ENCODE data around the gene SLC22A16. TPM values are rescaled to one million over a fixed set of nuclear protein-coding genes. Genes with fewer than 3 reads are reported as not detected.
"Not testable (repeated sequence)": the region's sequence is repeated elsewhere in the genome, so short reads cannot be mapped to it uniquely, and the experiment has no call there.

SLC22A16 gene
- total RNA-seq, 1 donor from 2014 or later = not detected

GRCh38 chr6:110511401-110511800 lies 35.0 kb upstream of the SLC22A16 start:
- no peak overlapping the region for H3K4me2 ChIP-seq (ENCODE audit: low read length)
- H3K9me3 ChIP-seq (ENCODE audit: insufficient read depth, low read depth, low read length) = no peaks in the 10 kb centered on the region
- H2AFZ ChIP-seq (ENCODE audit: low read depth, low read length) = no peak overlapping the region
- H3K79me2 ChIP-seq (ENCODE audit: insufficient read depth, low read length) = no peaks in the 10 kb centered on the region
- Mint-ChIP-seq H3K9me3 (ENCODE audit: unreplicated experiment) (peaks cover 5% of the 10 kb centered on the region), H3K4me3 (ENCODE audit: unreplicated experiment) (no peak overlapping the region), H3K27me3 (ENCODE audit: low read depth, unreplicated experiment) (peaks cover 3% of the 10 kb centered on the region), H3K4me1 (ENCODE audit: low read depth, unreplicated experiment) (peaks cover 7% of the 10 kb centered on the region), H3K27ac (ENCODE audit: unreplicated experiment) (no peak overlapping the region), H3K36me3 (ENCODE audit: low read depth, unreplicated experiment) (no peaks in the 10 kb centered on the region)
- H3K27ac ChIP-seq (ENCODE audit: low read depth, low read length) = no peak overlapping the region
- no peak for DNase-seq (ENCODE audit: low read depth)
- no peak for TF ChIP-seq CTCF (IDR thresholded peaks at IDR 0.05; ENCODE audit: insufficient read depth, low read depth, low read length)
- TF ChIP-seq EZH2 (IDR thresholded peaks at IDR 0.05; ENCODE audit: insufficient read depth, low read length) = no peak
- H3K36me3 ChIP-seq (ENCODE audit: insufficient read depth, low read length) = no peaks in the 10 kb centered on the region
- peaks cover 12% of the 10 kb centered on the region for H3K4me1 ChIP-seq (ENCODE audit: insufficient read depth, low read length)
- no peak overlapping the region for H3K4me3 ChIP-seq (ENCODE audit: insufficient read depth, low read depth, low read length)
- peaks cover 40% of the 10 kb centered on the region for H3K27me3 ChIP-seq (ENCODE audit: insufficient read depth, low read length)
- H3K9ac ChIP-seq (ENCODE audit: low read length) = no peak overlapping the region
- no peaks in the 10 kb centered on the region for H4K20me1 ChIP-seq (ENCODE audit: insufficient read depth, low read length)
- FAIRE-seq = no peak

- no peak overlapping the region for H2AFZ ChIP-seq (ENCODE audit: low read depth, low read length)
- FAIRE-seq (peak; percentile 78), DNase-seq (ENCODE audit: low read depth) (peak; percentile 94)
- H4K20me1 ChIP-seq (ENCODE audit: insufficient read depth, low read length) = no peaks in the 10 kb centered on the region
- no peaks in the 10 kb centered on the region for H3K36me3 ChIP-seq (ENCODE audit: insufficient read depth, low read length)
- H3K4me2 ChIP-seq (ENCODE audit: low read length) = peak overlapping the region; percentile 62
- peaks cover 3% of the 10 kb centered on the region for H3K27me3 Mint-ChIP-seq (ENCODE audit: low read depth, unreplicated experiment)
- H3K4me3 Mint-ChIP-seq (ENCODE audit: unreplicated experiment) = no peak overlapping the region
- H3K27ac Mint-ChIP-seq (ENCODE audit: unreplicated experiment) = no peak overlapping the region
- peaks cover 47% of the 10 kb centered on the region for H3K27me3 ChIP-seq (ENCODE audit: insufficient read depth, low read length)
- H3K79me2 ChIP-seq (ENCODE audit: insufficient read depth, low read length) = no peaks in the 10 kb centered on the region
- peaks cover 12% of the 10 kb centered on the region for H3K4me1 ChIP-seq (ENCODE audit: insufficient read depth, low read length)
- no peaks in the 10 kb centered on the region for H3K36me3 Mint-ChIP-seq (ENCODE audit: low read depth, unreplicated experiment)
- no peak overlapping the region for H3K9ac ChIP-seq (ENCODE audit: low read length)
- TF ChIP-seq EZH2 (IDR thresholded peaks at IDR 0.05; ENCODE audit: insufficient read depth, low read length) (no peak), CTCF (IDR thresholded peaks at IDR 0.05; ENCODE audit: insufficient read depth, low read depth, low read length) (no peak)
- no peak overlapping the region for H3K4me3 ChIP-seq (ENCODE audit: insufficient read depth, low read depth, low read length)
- no peak overlapping the region for H3K27ac ChIP-seq (ENCODE audit: low read depth, low read length)
- H3K4me1 Mint-ChIP-seq (ENCODE audit: low read depth, unreplicated experiment) = peaks cover 7% of the 10 kb centered on the region
- H3K9me3 Mint-ChIP-seq (ENCODE audit: unreplicated experiment) = peaks cover 9% of the 10 kb centered on the region
- H3K9me3 ChIP-seq (ENCODE audit: insufficient read depth, low read depth, low read length) = peaks cover 5% of the 10 kb centered on the region
These were observed 33.3 kb upstream of the SLC22A16 start for GRCh38 chr6:110509617-110510241.

GRCh38 chr6:110504891-110505290 lies 28.5 kb upstream of the SLC22A16 start:
- not testable (repeated sequence) for H3K4me1 ChIP-seq (ENCODE audit: insufficient read depth, low read length); H3K36me3 ChIP-seq (ENCODE audit: insufficient read depth, low read length); H3K79me2 ChIP-seq (ENCODE audit: insufficient read depth, low read length); H3K27me3 Mint-ChIP-seq (ENCODE audit: low read depth, unreplicated experiment); H3K4me2 ChIP-seq (ENCODE audit: low read length); DNase-seq (ENCODE audit: low read depth); H3K27ac Mint-ChIP-seq (ENCODE audit: unreplicated experiment); H3K36me3 Mint-ChIP-seq (ENCODE audit: low read depth, unreplicated experiment); H4K20me1 ChIP-seq (ENCODE audit: insufficient read depth, low read length); H2AFZ ChIP-seq (ENCODE audit: low read depth, low read length); H3K27ac ChIP-seq (ENCODE audit: low read depth, low read length); H3K9ac ChIP-seq (ENCODE audit: low read length); FAIRE-seq; H3K4me3 Mint-ChIP-seq (ENCODE audit: unreplicated experiment); H3K4me3 ChIP-seq (ENCODE audit: insufficient read depth, low read depth, low read length); H3K4me1 Mint-ChIP-seq (ENCODE audit: low read depth, unreplicated experiment); H3K9me3 ChIP-seq (ENCODE audit: insufficient read depth, low read depth, low read length)
- peaks cover 14% of the 10 kb centered on the region for H3K9me3 Mint-ChIP-seq (ENCODE audit: unreplicated experiment)
- H3K27me3 ChIP-seq (ENCODE audit: insufficient read depth, low read length) = peaks cover 34% of the 10 kb centered on the region
